Smooth muscle cell (in vitro differentiated cells): Measurements from ENCODE around the gene CCND3. TPM values are rescaled to one million over a fixed set of nuclear protein-coding genes. Genes with fewer than 3 reads are reported as not detected.

Source experiments
- DNase-seq: peaks from one replicate; lab custom pipeline; 2025; ENCODE audit not compliant: unreplicated experiment; lab: John Stamatoyannopoulos, UW
- H2AFZ ChIP-seq: fragments of 200-600 bp; sonication (generic); 2 replicates; pipeline ENCODE4 v1.6.0; 2016; ENCODE audit warnings: antibody characterized with exemption, low read depth, mild to moderate bottlenecking
- H3F3A ChIP-seq: fragments of 200-600 bp; sonication (generic); 2 replicates; pipeline ENCODE4 v1.6.0; 2017; ENCODE audit warnings: antibody characterized with exemption, low read depth
- H3K27ac ChIP-seq: fragments of 200-600 bp; sonication (generic); 2 replicates; pipeline ENCODE4 v1.5.1; 2016; ENCODE audit warnings: low read depth, mild to moderate bottlenecking
- H3K27me3 ChIP-seq: fragments of 200-600 bp; sonication (generic); 2 replicates; pipeline ENCODE4 v1.6.1; 2016; ENCODE audit warnings: low read depth, mild to moderate bottlenecking
- H3K36me3 ChIP-seq: fragments of 200-600 bp; sonication (generic); 2 replicates; pipeline ENCODE4 v1.5.1; 2016; ENCODE audit warnings: low read depth
- H3K4me1 ChIP-seq: fragments of 200-600 bp; sonication (generic); 2 replicates; pipeline ENCODE4 v1.5.1; 2016; ENCODE audit warnings: low read depth
- H3K4me2 ChIP-seq: fragments of 200-600 bp; sonication (generic); 2 replicates; pipeline ENCODE4 v1.6.0; 2016; ENCODE audit warnings: mild to moderate bottlenecking
- H3K4me3 ChIP-seq: fragments of 200-600 bp; sonication (generic); 2 replicates; pipeline ENCODE4 v1.5.1; 2016; ENCODE audit warnings: mild to moderate bottlenecking
- H3K79me2 ChIP-seq: fragments of 200-600 bp; sonication (generic); 2 replicates; pipeline ENCODE4 v1.6.0; 2016; ENCODE audit warnings: low read depth, mild to moderate bottlenecking
- H3K9ac ChIP-seq: fragments of 200-600 bp; sonication (generic); 2 replicates; pipeline ENCODE4 v1.6.0; 2016; ENCODE audit warnings: low read depth
- H3K9me3 ChIP-seq: fragments of 200-600 bp; sonication (generic); replicated peaks from 2 replicates; pipeline ENCODE4 v1.5.1; 2016; ENCODE audit warnings: low read depth
- H4K20me1 ChIP-seq: fragments of 200-600 bp; sonication (generic); 2 replicates; pipeline ENCODE4 v1.6.0; 2016; ENCODE audit warnings: low read depth
- CTCF ChIP-seq: fragments of 200-600 bp; sonication (generic); IDR thresholded peaks from 2 replicates; pipeline ENCODE4 v1.5.1; 2017; ENCODE audit warnings: borderline replicate concordance, mild to moderate bottlenecking, antibody characterized with exemption; ENCODE audit not compliant: insufficient read depth, poor library complexity, severe bottlenecking
- WGBS: methylation state at CpG from one replicate; pipeline ENCODE4 v1.1.7; 2016; ENCODE audit warnings: low lambda C conversion rate; 5-methylcytosine and 5-hydroxymethylcytosine counted together
- polyA plus RNA-seq: library from polyadenylated mRNA; unstranded; fragments of >200 nt; fragmentation: Nextera tagmentation; extraction: Ambion mirVana; gene quantifications from 2 replicates; pipeline ENCODE4 v1.2.1, GENCODE V29; 2016
- total RNA-seq: library from RNA; depleted of rRNA; stranded (reverse); fragments of >200 nt; gene quantifications from 2 replicates; pipeline ENCODE4 v1.2.3, GENCODE V29; 2014

Gene CCND3
- total and polyA plus RNA-seq, 2 experiments from 2014 or later: 31.5 to 107 TPM

DNA sequence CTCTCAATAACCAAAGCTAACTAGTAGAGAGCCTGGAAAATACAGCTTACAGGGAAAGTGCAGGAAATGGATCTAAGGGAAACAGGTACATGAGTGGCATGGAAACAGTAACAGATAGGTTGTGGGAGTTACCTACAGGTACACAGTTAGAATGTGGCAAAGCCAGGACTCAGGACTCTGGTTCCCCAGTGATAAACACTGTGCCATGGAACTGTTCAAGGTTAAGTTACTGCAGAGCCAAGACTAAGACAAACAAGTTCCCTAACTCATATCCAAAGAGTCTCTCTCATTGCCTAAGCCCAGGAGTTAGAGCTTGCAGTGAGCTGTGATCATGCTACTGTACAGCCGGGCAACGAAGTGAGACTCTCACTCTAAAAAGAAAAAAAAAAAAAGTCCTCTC lies 27.3 kb downstream of the CCND3 start:
- Histone ChIP-seq H3K9me3 (no peaks in the 10 kb centered on the region), H3K9ac (no peak overlapping the region), H3K4me2 (no peak overlapping the region), H3K27me3 (no peaks in the 10 kb centered on the region), H3F3A (no peaks in the 10 kb centered on the region), H3K79me2 (peaks cover 24% of the 10 kb centered on the region), H3K36me3 (no peaks in the 10 kb centered on the region), H4K20me1 (peaks cover 2% of the 10 kb centered on the region), H3K27ac (no peak overlapping the region), H2AFZ (no peak overlapping the region), H3K4me3 (no peak overlapping the region), H3K4me1 (no peaks in the 10 kb centered on the region)
- no peak for DNase-seq
- WGBS: 100% methylated on average over 2 of the region's 2 CpGs
- no peak for TF ChIP-seq CTCF

GRCh38 chr6:41909727-41910126 lies 31.9 kb downstream of the CCND3 start:
- Histone ChIP-seq H3K4me2 (no peak overlapping the region), H3K4me1 (no peaks in the 10 kb centered on the region), H4K20me1 (peaks cover 4% of the 10 kb centered on the region), H3K4me3 (no peak overlapping the region), H3K36me3 (no peaks in the 10 kb centered on the region), H3K9ac (no peak overlapping the region), H3K27ac (no peak overlapping the region), H2AFZ (no peak overlapping the region), H3K27me3 (no peaks in the 10 kb centered on the region), H3K79me2 (peaks cover 4% of the 10 kb centered on the region), H3K9me3 (no peaks in the 10 kb centered on the region), H3F3A (no peaks in the 10 kb centered on the region)
- DNase-seq: no peak
- WGBS: 91% methylated on average over 1 of the region's 1 CpG
- no peak for TF ChIP-seq CTCF

DNA sequence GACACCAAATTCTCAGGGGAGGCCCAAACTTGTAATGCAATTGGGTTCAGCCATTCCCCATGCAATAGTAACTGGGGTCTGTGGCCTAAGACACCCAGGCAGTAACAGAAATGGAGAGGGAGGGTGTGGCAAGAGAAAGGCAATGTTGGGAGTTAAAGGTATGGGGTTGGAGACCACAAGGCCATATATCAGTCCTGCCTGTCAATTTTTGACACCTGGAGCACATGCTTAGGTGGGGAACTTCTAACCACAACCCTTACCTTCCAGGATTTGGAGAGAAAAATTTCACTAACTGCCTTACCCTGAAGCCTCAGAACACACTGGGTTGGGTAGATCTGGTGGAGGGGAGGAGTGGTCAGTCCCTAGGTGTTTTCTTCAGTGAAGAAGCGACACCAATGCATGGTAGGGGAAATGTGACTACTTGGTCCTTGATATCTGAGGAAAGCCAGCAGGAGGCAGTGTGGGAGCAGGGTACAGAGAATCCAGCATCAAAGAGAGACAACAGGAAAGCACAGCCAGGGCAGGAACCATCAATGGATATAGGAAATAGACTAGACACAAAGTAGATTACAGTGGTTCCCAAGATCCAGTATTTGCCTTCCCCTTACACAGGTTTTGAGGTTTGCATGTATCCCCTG lies 39.6 kb downstream of the CCND3 start:
- H3K9me3 ChIP-seq: no peaks in the 10 kb centered on the region
- H3F3A ChIP-seq: no peaks in the 10 kb centered on the region
- H3K36me3 ChIP-seq: no peaks in the 10 kb centered on the region
- no peaks in the 10 kb centered on the region for H3K79me2 ChIP-seq
- H3K9ac ChIP-seq: no peak overlapping the region
- WGBS: 95% methylated on average over 1 of the region's 1 CpG
- no peak overlapping the region for H3K27ac ChIP-seq
- H2AFZ ChIP-seq: no peak overlapping the region
- DNase-seq: no peak
- peak; percentile 11 for TF ChIP-seq CTCF
- no peak overlapping the region for H3K4me2 ChIP-seq
- H3K27me3 ChIP-seq: no peaks in the 10 kb centered on the region
- no peaks in the 10 kb centered on the region for H4K20me1 ChIP-seq
- H3K4me1 ChIP-seq: no peaks in the 10 kb centered on the region
- no peak overlapping the region for H3K4me3 ChIP-seq

- Histone ChIP-seq H3K27ac (no peak overlapping the region), H2AFZ (no peak overlapping the region), H4K20me1 (no peaks in the 10 kb centered on the region), H3K9me3 (no peaks in the 10 kb centered on the region), H3K4me2 (no peak overlapping the region), H3K79me2 (no peaks in the 10 kb centered on the region), H3K27me3 (no peaks in the 10 kb centered on the region), H3F3A (peaks cover 7% of the 10 kb centered on the region), H3K4me3 (no peak overlapping the region), H3K36me3 (no peaks in the 10 kb centered on the region), H3K4me1 (peaks cover 6% of the 10 kb centered on the region), H3K9ac (no peak overlapping the region)
- no peak for TF ChIP-seq CTCF
- DNase-seq: no peak
- WGBS: 97% methylated on average over 1 of the region's 1 CpG
Measured at GRCh38 chr6:41900861-41901260, 40.7 kb downstream of the CCND3 start.
